DND-41 (cell line): ENCODE results near the gene MICAL1.

ENCODE experiments used
- EZH2 ChIP-seq: IDR thresholded peaks from 3 replicates; pipeline ENCODE4 v1.6.1; 2012; ENCODE audit warnings: borderline replicate concordance, low read depth, mild to moderate bottlenecking, moderate library complexity, low read length, inconsistent platforms; ENCODE audit not compliant: severe bottlenecking
- TF ChIP-seq, protein P1 (sequence below): IDR thresholded peaks from 2 replicates; pipeline ENCODE4 v1.5.1; 2012; ENCODE audit warnings: borderline replicate concordance, low read length, moderate library complexity, mild to moderate bottlenecking; ENCODE audit not compliant: poor library complexity, severe bottlenecking; ENCODE audit errors: extremely low read depth

DNA sequence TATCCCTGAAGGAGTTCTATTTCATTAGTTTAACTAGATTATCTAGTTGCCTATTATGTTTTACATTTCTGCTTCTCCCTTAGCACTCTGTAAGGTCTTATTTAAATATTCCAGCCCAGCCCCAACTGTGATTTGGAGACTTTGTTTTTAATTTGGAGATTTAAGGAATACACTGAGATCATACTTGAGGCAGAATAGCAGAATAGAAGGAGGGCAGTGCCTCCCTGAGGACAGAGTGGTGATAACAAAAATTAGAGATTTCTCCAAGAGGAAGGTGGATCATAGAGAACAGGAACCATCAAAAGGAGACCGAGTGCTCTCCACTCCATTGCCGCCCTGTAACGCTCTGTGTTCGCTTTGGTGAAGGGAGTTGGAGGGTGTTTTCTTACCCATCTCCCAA, 58.6 kb downstream of the MICAL1 start:
- TF ChIP-seq, protein P1, sequence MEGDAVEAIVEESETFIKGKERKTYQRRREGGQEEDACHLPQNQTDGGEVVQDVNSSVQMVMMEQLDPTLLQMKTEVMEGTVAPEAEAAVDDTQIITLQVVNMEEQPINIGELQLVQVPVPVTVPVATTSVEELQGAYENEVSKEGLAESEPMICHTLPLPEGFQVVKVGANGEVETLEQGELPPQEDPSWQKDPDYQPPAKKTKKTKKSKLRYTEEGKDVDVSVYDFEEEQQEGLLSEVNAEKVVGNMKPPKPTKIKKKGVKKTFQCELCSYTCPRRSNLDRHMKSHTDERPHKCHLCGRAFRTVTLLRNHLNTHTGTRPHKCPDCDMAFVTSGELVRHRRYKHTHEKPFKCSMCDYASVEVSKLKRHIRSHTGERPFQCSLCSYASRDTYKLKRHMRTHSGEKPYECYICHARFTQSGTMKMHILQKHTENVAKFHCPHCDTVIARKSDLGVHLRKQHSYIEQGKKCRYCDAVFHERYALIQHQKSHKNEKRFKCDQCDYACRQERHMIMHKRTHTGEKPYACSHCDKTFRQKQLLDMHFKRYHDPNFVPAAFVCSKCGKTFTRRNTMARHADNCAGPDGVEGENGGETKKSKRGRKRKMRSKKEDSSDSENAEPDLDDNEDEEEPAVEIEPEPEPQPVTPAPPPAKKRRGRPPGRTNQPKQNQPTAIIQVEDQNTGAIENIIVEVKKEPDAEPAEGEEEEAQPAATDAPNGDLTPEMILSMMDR: peak; percentile 19
- no peak for TF ChIP-seq EZH2
